ENCODE measurements around the gene HLA-B. TPM values are rescaled to one million over a fixed set of nuclear protein-coding genes. Genes with fewer than 3 reads are reported as not detected.

HLA-B gene
- total RNA-seq, 1 donor, result 510 TPM

GRCh38 chr6:31321820-31322219, 35.2 kb downstream of the HLA-B start:
- Histone ChIP-seq H3K27me3 (ENCODE audit: insufficient read depth, low read length) (peaks cover 4% of the 10 kb centered on the region), H4K20me1 (ENCODE audit: insufficient read depth, low read length) (no peaks in the 10 kb centered on the region), H3K79me2 (ENCODE audit: insufficient read depth, low read length) (no peaks in the 10 kb centered on the region), H3K4me1 (ENCODE audit: insufficient read depth, low read length) (no peaks in the 10 kb centered on the region), H3K27ac (ENCODE audit: low read depth, low read length) (no peak overlapping the region), H3K4me3 (ENCODE audit: insufficient read depth, low read length) (no peak overlapping the region), H2AFZ (ENCODE audit: low read length) (no peak overlapping the region), H3K9me3 (ENCODE audit: low read depth, low read length) (no peaks in the 10 kb centered on the region), H3K4me2 (ENCODE audit: insufficient read depth, low read length) (no peak overlapping the region), H3K36me3 (ENCODE audit: insufficient read depth, low read length) (no peaks in the 10 kb centered on the region)
- TF ChIP-seq CTCF (IDR thresholded peaks at IDR 0.05; ENCODE audit: extremely low read depth, low read depth, low read length), result no peak
- no peak for DNase-seq (ENCODE audit: insufficient read length, low spot score, missing footprints)

- Histone ChIP-seq H3K79me2 (ENCODE audit: insufficient read depth, low read length) (no peaks in the 10 kb centered on the region), H3K4me2 (ENCODE audit: insufficient read depth, low read length) (no peak overlapping the region), H3K4me1 (ENCODE audit: insufficient read depth, low read length) (no peaks in the 10 kb centered on the region), H3K9me3 (ENCODE audit: low read depth, low read length) (no peaks in the 10 kb centered on the region), H3K36me3 (ENCODE audit: insufficient read depth, low read length) (no peaks in the 10 kb centered on the region), H3K27me3 (ENCODE audit: insufficient read depth, low read length) (peaks cover 7% of the 10 kb centered on the region), H3K27ac (ENCODE audit: low read depth, low read length) (no peak overlapping the region), H4K20me1 (ENCODE audit: insufficient read depth, low read length) (no peaks in the 10 kb centered on the region), H2AFZ (ENCODE audit: low read length) (no peak overlapping the region), H3K4me3 (ENCODE audit: insufficient read depth, low read length) (no peak overlapping the region)
- no peak for TF ChIP-seq CTCF (IDR thresholded peaks at IDR 0.05; ENCODE audit: extremely low read depth, low read depth, low read length)
- no peak for DNase-seq (ENCODE audit: insufficient read length, low spot score, missing footprints)
Observed at GRCh38 chr6:31321005-31321707, 35.8 kb downstream of the HLA-B start.

- no peak for TF ChIP-seq CTCF (IDR thresholded peaks at IDR 0.05; ENCODE audit: extremely low read depth, low read depth, low read length)
- H3K9me3 ChIP-seq (ENCODE audit: low read depth, low read length), result no peaks in the 10 kb centered on the region
- H3K79me2 ChIP-seq (ENCODE audit: insufficient read depth, low read length), result no peaks in the 10 kb centered on the region
- no peak overlapping the region for H3K4me3 ChIP-seq (ENCODE audit: insufficient read depth, low read length)
- H4K20me1 ChIP-seq (ENCODE audit: insufficient read depth, low read length), result no peaks in the 10 kb centered on the region
- no peaks in the 10 kb centered on the region for H3K4me1 ChIP-seq (ENCODE audit: insufficient read depth, low read length)
- H3K27ac ChIP-seq (ENCODE audit: low read depth, low read length), result no peak overlapping the region
- no peak for DNase-seq (ENCODE audit: insufficient read length, low spot score, missing footprints)
- H3K4me2 ChIP-seq (ENCODE audit: insufficient read depth, low read length), result no peak overlapping the region
- H3K27me3 ChIP-seq (ENCODE audit: insufficient read depth, low read length), result peaks cover 43% of the 10 kb centered on the region
- no peaks in the 10 kb centered on the region for H3K36me3 ChIP-seq (ENCODE audit: insufficient read depth, low read length)
- no peak overlapping the region for H2AFZ ChIP-seq (ENCODE audit: low read length)
Observed at GRCh38 chr6:31317036-31317435, 39.9 kb downstream of the HLA-B start.

GRCh38 chr6:31309641-31310040, 47.3 kb downstream of the HLA-B start:
- Histone ChIP-seq H2AFZ (ENCODE audit: low read length) (no peak overlapping the region), H3K36me3 (ENCODE audit: insufficient read depth, low read length) (no peaks in the 10 kb centered on the region), H3K4me3 (ENCODE audit: insufficient read depth, low read length) (no peak overlapping the region), H3K9me3 (ENCODE audit: low read depth, low read length) (no peaks in the 10 kb centered on the region), H4K20me1 (ENCODE audit: insufficient read depth, low read length) (no peaks in the 10 kb centered on the region), H3K79me2 (ENCODE audit: insufficient read depth, low read length) (no peaks in the 10 kb centered on the region), H3K4me1 (ENCODE audit: insufficient read depth, low read length) (no peaks in the 10 kb centered on the region), H3K4me2 (ENCODE audit: insufficient read depth, low read length) (no peak overlapping the region), H3K27me3 (ENCODE audit: insufficient read depth, low read length) (peaks cover 59% of the 10 kb centered on the region), H3K27ac (ENCODE audit: low read depth, low read length) (no peak overlapping the region)
- no peak for TF ChIP-seq CTCF (IDR thresholded peaks at IDR 0.05; ENCODE audit: extremely low read depth, low read depth, low read length)
- no peak for DNase-seq (ENCODE audit: insufficient read length, low spot score, missing footprints)
